ENCODE measurements around the gene CUX1. TPM values are rescaled to one million over a fixed set of nuclear protein-coding genes. Genes with fewer than 3 reads are reported as not detected.

The CUX1 gene
- total RNA-seq, 1 donor from 2014 or later, result 56.5 TPM

DNA sequence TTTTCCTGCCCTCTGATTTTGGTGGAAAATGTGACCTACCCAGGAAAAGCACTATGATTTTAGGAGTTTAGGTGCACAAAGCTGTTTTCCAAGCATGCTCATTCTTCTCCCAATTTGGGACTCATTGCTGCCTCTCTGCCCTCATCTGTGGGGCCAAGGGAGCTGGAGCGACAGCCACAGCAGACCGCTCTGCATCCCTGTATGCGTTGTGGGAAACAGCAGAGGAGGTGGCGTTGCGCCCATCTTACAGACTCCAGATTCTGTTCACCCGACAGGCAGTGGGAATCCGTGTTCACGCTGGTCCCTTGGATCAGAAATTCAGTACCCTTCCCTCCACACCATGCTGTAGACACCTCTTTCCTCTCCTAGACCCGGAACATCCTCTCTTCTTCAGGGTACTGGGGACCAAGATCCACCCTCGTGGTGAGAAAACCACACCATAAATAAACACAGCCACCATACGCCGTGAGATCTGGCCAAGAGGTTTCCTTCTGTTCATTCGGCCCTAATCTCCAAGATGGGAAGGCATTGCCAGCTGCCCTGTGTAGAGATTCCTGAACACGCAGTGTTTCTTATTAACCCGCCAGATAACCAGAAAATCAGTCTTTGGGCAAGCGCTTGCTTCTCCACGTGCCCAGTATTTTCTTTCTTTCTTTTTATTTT lies 87.9 kb downstream of the CUX1 start:
- no peaks in the 10 kb centered on the region for H3K27me3 Mint-ChIP-seq (ENCODE audit: unreplicated experiment)
- H3K4me1 Mint-ChIP-seq (ENCODE audit: low read depth, unreplicated experiment), result peaks cover 18% of the 10 kb centered on the region
- H3K4me3 Mint-ChIP-seq (ENCODE audit: unreplicated experiment), result no peak overlapping the region
- TF ChIP-seq, protein P1, sequence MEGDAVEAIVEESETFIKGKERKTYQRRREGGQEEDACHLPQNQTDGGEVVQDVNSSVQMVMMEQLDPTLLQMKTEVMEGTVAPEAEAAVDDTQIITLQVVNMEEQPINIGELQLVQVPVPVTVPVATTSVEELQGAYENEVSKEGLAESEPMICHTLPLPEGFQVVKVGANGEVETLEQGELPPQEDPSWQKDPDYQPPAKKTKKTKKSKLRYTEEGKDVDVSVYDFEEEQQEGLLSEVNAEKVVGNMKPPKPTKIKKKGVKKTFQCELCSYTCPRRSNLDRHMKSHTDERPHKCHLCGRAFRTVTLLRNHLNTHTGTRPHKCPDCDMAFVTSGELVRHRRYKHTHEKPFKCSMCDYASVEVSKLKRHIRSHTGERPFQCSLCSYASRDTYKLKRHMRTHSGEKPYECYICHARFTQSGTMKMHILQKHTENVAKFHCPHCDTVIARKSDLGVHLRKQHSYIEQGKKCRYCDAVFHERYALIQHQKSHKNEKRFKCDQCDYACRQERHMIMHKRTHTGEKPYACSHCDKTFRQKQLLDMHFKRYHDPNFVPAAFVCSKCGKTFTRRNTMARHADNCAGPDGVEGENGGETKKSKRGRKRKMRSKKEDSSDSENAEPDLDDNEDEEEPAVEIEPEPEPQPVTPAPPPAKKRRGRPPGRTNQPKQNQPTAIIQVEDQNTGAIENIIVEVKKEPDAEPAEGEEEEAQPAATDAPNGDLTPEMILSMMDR (IDR thresholded peaks at IDR 0.05; ENCODE audit: partially characterized antibody, unreplicated experiment), result no peak
- no peaks in the 10 kb centered on the region for H3K9me3 Mint-ChIP-seq (ENCODE audit: unreplicated experiment)
- no peak for DNase-seq
- H3K36me3 Mint-ChIP-seq (ENCODE audit: unreplicated experiment), result no peaks in the 10 kb centered on the region
- no peak overlapping the region for H3K27ac Mint-ChIP-seq (ENCODE audit: unreplicated experiment)

GRCh38 chr7:101906291-101907240 lies 89.1 kb downstream of the CUX1 start:
- Mint-ChIP-seq H3K9me3 (ENCODE audit: unreplicated experiment) (peaks cover 2% of the 10 kb centered on the region), H3K4me3 (ENCODE audit: unreplicated experiment) (no peak overlapping the region), H3K4me1 (ENCODE audit: low read depth, unreplicated experiment) (peaks cover 13% of the 10 kb centered on the region), H3K36me3 (ENCODE audit: unreplicated experiment) (no peaks in the 10 kb centered on the region), H3K27me3 (ENCODE audit: unreplicated experiment) (no peaks in the 10 kb centered on the region), H3K27ac (ENCODE audit: unreplicated experiment) (no peak overlapping the region)
- TF ChIP-seq, protein P1 (IDR thresholded peaks at IDR 0.05; ENCODE audit: partially characterized antibody, unreplicated experiment), result no peak
- no peak for DNase-seq

GRCh38 chr7:101910991-101911799 lies 93.8 kb downstream of the CUX1 start:
- Mint-ChIP-seq H3K27ac (ENCODE audit: unreplicated experiment) (no peak overlapping the region), H3K4me1 (ENCODE audit: low read depth, unreplicated experiment) (peaks cover 34% of the 10 kb centered on the region), H3K4me3 (ENCODE audit: unreplicated experiment) (no peak overlapping the region), H3K9me3 (ENCODE audit: unreplicated experiment) (peaks cover 18% of the 10 kb centered on the region), H3K36me3 (ENCODE audit: unreplicated experiment) (peaks cover 5% of the 10 kb centered on the region), H3K27me3 (ENCODE audit: unreplicated experiment) (peaks cover 21% of the 10 kb centered on the region)
- no peak for DNase-seq
- TF ChIP-seq, protein P1 (IDR thresholded peaks at IDR 0.05; ENCODE audit: partially characterized antibody, unreplicated experiment), result no peak

- peak; percentile 39 for DNase-seq
- Mint-ChIP-seq H3K27ac (ENCODE audit: unreplicated experiment) (peak overlapping the region; percentile 96), H3K9me3 (ENCODE audit: unreplicated experiment) (peaks cover 18% of the 10 kb centered on the region), H3K4me3 (ENCODE audit: unreplicated experiment) (peak overlapping the region; percentile 20), H3K27me3 (ENCODE audit: unreplicated experiment) (peaks cover 21% of the 10 kb centered on the region), H3K4me1 (ENCODE audit: low read depth, unreplicated experiment) (peaks cover 41% of the 10 kb centered on the region), H3K36me3 (ENCODE audit: unreplicated experiment) (peaks cover 5% of the 10 kb centered on the region)
- TF ChIP-seq, protein P1 (IDR thresholded peaks at IDR 0.05; ENCODE audit: partially characterized antibody, unreplicated experiment), result no peak
Measured at GRCh38 chr7:101911800-101912715, 94.6 kb downstream of the CUX1 start.
